ENCODE results near the gene SLC16A7.

- no peak for TF ChIP-seq CTCF (IDR thresholded peaks at IDR 0.05; ENCODE audit: poor library complexity, severe bottlenecking)
- no peak for TF ChIP-seq EP300 (conservative IDR thresholded peaks at IDR 0.05; ENCODE audit: poor library complexity, severe bottlenecking)
- no peak for TF ChIP-seq TAF1 (IDR thresholded peaks at IDR 0.05; ENCODE audit: low read depth)
These were observed 41.9 kb downstream of the SLC16A7 start for GRCh38 chr12:59637692-59638070.
